Measurements from ENCODE around the gene FAM187B. TPM values are rescaled to one million over a fixed set of nuclear protein-coding genes. Genes with fewer than 3 reads are reported as not detected.

The FAM187B gene
- total and polyA plus RNA-seq, 3 experiments from 2014 or later: not detected

DNA sequence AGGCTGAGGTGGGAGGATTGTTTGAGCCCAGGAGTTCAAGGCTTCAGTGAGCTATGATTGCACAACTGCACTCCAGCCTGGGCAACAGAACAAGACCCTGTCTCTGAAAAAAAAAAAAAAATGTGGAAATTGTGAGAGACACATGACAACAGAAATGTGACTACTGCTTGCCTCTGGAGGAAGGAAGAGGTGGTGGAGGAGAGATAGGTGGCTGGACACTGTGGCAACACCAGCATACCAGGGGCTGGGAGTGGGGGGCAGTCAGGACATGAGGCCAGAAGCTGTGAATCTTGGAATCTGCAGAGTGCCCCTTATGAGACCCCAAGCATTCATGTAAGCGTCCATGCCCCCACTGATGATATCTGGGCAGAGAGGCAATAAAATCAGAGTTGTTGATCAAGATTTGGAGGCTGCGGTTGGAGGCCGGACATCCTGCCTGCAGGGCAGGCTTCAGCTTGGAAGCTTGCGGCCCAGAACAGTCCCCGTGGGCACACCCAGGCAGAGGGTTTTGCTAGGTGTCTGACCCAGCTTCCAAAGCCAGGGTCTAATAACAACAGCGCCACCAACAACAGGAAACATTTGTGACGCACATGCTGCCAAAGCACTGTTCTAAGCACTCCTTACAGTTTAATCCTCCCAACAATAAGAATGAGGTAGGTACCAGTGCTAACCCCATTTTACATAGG is 16.9 kb downstream of the FAM187B start:
- Histone ChIP-seq H3K36me3 (ENCODE audit: insufficient read depth, low read length) (no peaks in the 10 kb centered on the region), H3K27ac (ENCODE audit: low read depth, low read length) (peak overlapping the region; percentile 86), H3K9me3 (ENCODE audit: low read length) (no peaks in the 10 kb centered on the region), H3K4me3 (ENCODE audit: low read length) (peak overlapping the region; percentile 36), H3K27me3 (ENCODE audit: insufficient read depth, low read length, poor library complexity, severe bottlenecking) (no peaks in the 10 kb centered on the region), H3K4me1 (ENCODE audit: insufficient read depth, low read length) (peaks cover 86% of the 10 kb centered on the region)
- Mint-ChIP-seq H3K36me3 (peaks cover 0 to 7% (median 2%) of the 10 kb centered on the region in 3 donors), H3K9me3 (peaks cover 0 to 4% (median 0%) of the 10 kb centered on the region in 5 donors), H3K27me3 (peaks cover 0 to 6% of the 10 kb centered on the region in 2 donors), H3K4me3 (peak overlapping the region; percentile 66 to 89 (median 78)), H3K4me1 (peaks cover 69 to 86% (median 85%) of the 10 kb centered on the region in 3 donors), H3K27ac (peak overlapping the region; percentile 98 to 100 (median 99))
- POLR2A ChIA-PET: interaction anchor here (0.5 to 3.0 kb wide), 16 partner anchors 8 to 368 kb away, joined by 3 to 28 read pairs (median 3); partner anchors contain the start of genes FXYD5, FXYD7 and USF2
- CTCF ChIA-PET: interaction anchor here (0.9 to 1.5 kb wide), 11 partner anchors 11 to 70 kb away, joined by 3 to 9 read pairs (median 4); partner anchors contain the start of gene FXYD5
- peak; percentile 74 to 93 (median 91) for DNase-seq

DNA sequence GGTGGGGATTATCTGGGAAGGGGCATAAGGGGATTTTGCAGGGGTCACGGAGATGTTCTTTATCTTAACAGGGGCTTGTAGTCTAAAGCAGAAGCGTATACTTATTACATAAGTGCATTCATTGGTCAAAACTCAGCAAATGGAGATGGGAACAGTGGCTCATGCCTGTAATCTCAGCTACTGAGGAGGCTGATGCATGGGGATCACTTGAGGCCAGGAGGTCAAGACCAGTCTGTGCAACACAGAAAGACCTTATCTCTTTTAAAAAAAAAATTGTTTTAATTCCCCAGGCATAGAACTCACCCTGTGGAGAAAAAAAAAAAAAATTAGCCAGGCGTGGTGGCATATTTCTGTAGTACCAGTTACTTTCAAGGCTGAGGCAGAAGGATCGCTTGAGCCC is 18.9 kb downstream of the FAM187B start:
- DNase-seq: no peak
- Mint-ChIP-seq H3K4me1 (peaks cover 74 to 87% (median 86%) of the 10 kb centered on the region in 3 donors), H3K9me3 (peaks cover 0 to 4% (median 0%) of the 10 kb centered on the region in 5 donors), H3K27ac (peak overlapping the region; percentile 75 to 99 (median 92)), H3K4me3 (no peak overlapping the region), H3K36me3 (peaks cover 0 to 7% (median 2%) of the 10 kb centered on the region in 3 donors), H3K27me3 (peaks cover 0 to 6% of the 10 kb centered on the region in 2 donors)
- CTCF ChIA-PET: no interaction called here
- Histone ChIP-seq H3K27ac (ENCODE audit: low read depth, low read length) (no peak overlapping the region), H3K4me1 (ENCODE audit: insufficient read depth, low read length) (peaks cover 91% of the 10 kb centered on the region), H3K4me3 (ENCODE audit: low read length) (no peak overlapping the region), H3K36me3 (ENCODE audit: insufficient read depth, low read length) (no peaks in the 10 kb centered on the region), H3K27me3 (ENCODE audit: insufficient read depth, low read length, poor library complexity, severe bottlenecking) (no peaks in the 10 kb centered on the region), H3K9me3 (ENCODE audit: low read length) (no peaks in the 10 kb centered on the region)
- POLR2A ChIA-PET: no interaction called here

DNA sequence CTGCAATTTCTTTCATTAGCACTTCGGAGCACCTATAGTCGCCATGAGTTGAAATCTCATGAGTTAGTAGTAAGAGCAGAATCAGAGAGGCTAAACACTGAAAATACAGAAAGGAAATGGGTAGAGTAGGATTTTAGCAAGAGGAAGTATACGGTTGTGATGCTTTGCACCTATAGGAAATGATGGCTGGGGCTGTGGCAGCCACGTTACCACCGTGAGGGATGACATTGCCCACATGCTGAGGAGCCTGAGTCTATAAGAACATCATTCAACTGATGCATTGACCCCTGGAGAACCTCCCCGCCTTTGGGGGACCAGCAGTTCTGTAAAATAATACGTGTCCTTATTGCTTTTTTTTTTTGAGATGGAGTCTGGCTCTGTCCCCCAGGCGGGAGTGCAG is 20.4 kb downstream of the FAM187B start:
- peaks cover 0 to 6% of the 10 kb centered on the region in 2 donors for H3K27me3 Mint-ChIP-seq
- Histone ChIP-seq H3K36me3 (ENCODE audit: insufficient read depth, low read length) (no peaks in the 10 kb centered on the region), H3K4me1 (ENCODE audit: insufficient read depth, low read length) (peaks cover 91% of the 10 kb centered on the region), H3K27ac (ENCODE audit: low read depth, low read length) (peak overlapping the region; percentile 44), H3K9me3 (ENCODE audit: low read length) (no peaks in the 10 kb centered on the region), H3K27me3 (ENCODE audit: insufficient read depth, low read length, poor library complexity, severe bottlenecking) (no peaks in the 10 kb centered on the region), H3K4me3 (ENCODE audit: low read length) (peak overlapping the region; percentile 16)
- peaks cover 71 to 87% (median 86%) of the 10 kb centered on the region in 3 donors for H3K4me1 Mint-ChIP-seq
- peak overlapping the region in 5 of 7 donors; percentile 1 to 69 (median 44) for H3K4me3 Mint-ChIP-seq
- POLR2A ChIA-PET: no interaction called here
- CTCF ChIA-PET: no interaction called here
- peaks cover 0 to 4% (median 0%) of the 10 kb centered on the region in 5 donors for H3K9me3 Mint-ChIP-seq
- DNase-seq: no peak
- peak overlapping the region; percentile 47 to 99 (median 97) for H3K27ac Mint-ChIP-seq
- H3K36me3 Mint-ChIP-seq: peaks cover 0 to 7% (median 2%) of the 10 kb centered on the region in 3 donors

DNA sequence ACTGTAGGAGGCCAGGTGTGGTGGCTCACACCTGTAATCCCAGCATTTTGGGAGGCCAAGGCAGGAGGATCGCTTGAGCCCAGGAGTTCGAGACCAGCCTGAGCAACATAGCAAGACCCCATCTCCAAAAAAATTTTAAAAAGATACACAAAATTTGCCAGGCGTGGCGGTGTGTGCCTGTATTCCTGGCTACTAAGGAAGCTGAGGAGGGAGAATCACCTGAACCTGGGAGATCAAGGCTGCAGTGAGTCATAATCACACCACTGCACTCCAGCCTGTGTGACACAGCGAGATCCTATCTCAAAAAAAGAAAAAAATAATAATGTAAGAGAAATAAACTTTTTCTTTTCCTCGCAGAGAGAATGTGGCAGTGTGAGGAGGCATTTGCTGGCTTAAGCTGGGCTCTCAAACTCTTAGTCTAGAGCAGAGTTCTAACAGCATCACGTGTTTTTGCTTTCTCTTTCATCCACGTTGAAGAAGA is 21.1 kb downstream of the FAM187B start:
- Histone ChIP-seq H3K27me3 (ENCODE audit: insufficient read depth, low read length, poor library complexity, severe bottlenecking) (no peaks in the 10 kb centered on the region), H3K9me3 (ENCODE audit: low read length) (no peaks in the 10 kb centered on the region), H3K4me1 (ENCODE audit: insufficient read depth, low read length) (peaks cover 84% of the 10 kb centered on the region), H3K4me3 (ENCODE audit: low read length) (no peak overlapping the region), H3K36me3 (ENCODE audit: insufficient read depth, low read length) (no peaks in the 10 kb centered on the region), H3K27ac (ENCODE audit: low read depth, low read length) (peak overlapping the region; percentile 44)
- peak overlapping the region; percentile 91 to 99 (median 98) for H3K27ac Mint-ChIP-seq
- peak; percentile 23 to 58 (median 37) for DNase-seq
- peaks cover 73 to 87% (median 83%) of the 10 kb centered on the region in 3 donors for H3K4me1 Mint-ChIP-seq
- CTCF ChIA-PET: interaction anchor here (1.5 to 1.9 kb wide), 2 partner anchors 9 to 140 kb away, joined by 3 to 7 read pairs; no protein-coding TSS in a partner anchor
- H3K27me3 Mint-ChIP-seq: peaks cover 0 to 5% of the 10 kb centered on the region in 2 donors
- H3K36me3 Mint-ChIP-seq: peaks cover 0 to 7% (median 2%) of the 10 kb centered on the region in 3 donors
- POLR2A ChIA-PET: interaction anchor here (1.0 to 1.8 kb wide), 2 partner anchors 8 to 53 kb away, joined by 3 to 4 read pairs; partner anchors contain the start of gene FXYD5
- H3K4me3 Mint-ChIP-seq: peak overlapping the region in 6 of 7 donors; percentile 19 to 69 (median 46)
- peaks cover 0 to 4% (median 0%) of the 10 kb centered on the region in 5 donors for H3K9me3 Mint-ChIP-seq

DNA sequence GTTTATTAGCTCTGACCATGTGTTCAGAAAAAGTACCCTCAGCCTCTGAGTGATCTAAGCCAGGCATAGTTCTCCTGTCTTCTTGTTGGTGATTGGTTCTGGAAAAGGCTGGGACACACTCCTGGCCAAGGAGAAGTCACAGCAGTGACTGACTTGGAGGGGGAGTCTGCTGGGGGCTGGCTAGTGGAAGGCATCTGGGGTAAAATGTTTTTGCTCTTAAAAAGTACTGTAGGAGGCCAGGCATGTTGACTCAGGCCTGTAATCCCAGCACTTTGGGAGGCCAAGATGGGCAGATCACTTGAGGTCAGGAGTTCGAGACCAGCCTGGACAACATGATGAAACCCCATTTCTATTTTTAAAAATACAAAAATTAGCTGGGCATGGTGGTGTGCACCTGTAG is 21.7 kb downstream of the FAM187B start:
- H3K4me1 Mint-ChIP-seq: peaks cover 67 to 82% (median 77%) of the 10 kb centered on the region in 3 donors
- no peaks in the 10 kb centered on the region for H3K36me3 ChIP-seq (ENCODE audit: insufficient read depth, low read length)
- peak overlapping the region; percentile 91 to 99 (median 98) for H3K27ac Mint-ChIP-seq
- no peak overlapping the region for H3K4me3 ChIP-seq (ENCODE audit: low read length)
- CTCF ChIA-PET: interaction anchor here (0.9 to 1.9 kb wide), 4 partner anchors 9 to 288 kb away, joined by 3 to 7 read pairs (median 3); no protein-coding TSS in a partner anchor
- H3K27ac ChIP-seq (ENCODE audit: low read depth, low read length): peak overlapping the region; percentile 44
- no peak for DNase-seq
- H3K4me3 Mint-ChIP-seq: peak overlapping the region; percentile 3 to 69 (median 57)
- no peaks in the 10 kb centered on the region for H3K27me3 ChIP-seq (ENCODE audit: insufficient read depth, low read length, poor library complexity, severe bottlenecking)
- H3K9me3 ChIP-seq (ENCODE audit: low read length): no peaks in the 10 kb centered on the region
- POLR2A ChIA-PET: interaction anchor here (0.9 to 1.8 kb wide), 3 partner anchors 9 to 53 kb away, joined by 3 to 4 read pairs (median 3); partner anchors contain the start of gene FXYD5
- H3K27me3 Mint-ChIP-seq: peaks cover 0 to 1% of the 10 kb centered on the region in 2 donors
- H3K36me3 Mint-ChIP-seq: peaks cover 0 to 4% (median 0%) of the 10 kb centered on the region in 3 donors
- peaks cover 0 to 4% (median 0%) of the 10 kb centered on the region in 5 donors for H3K9me3 Mint-ChIP-seq
- H3K4me1 ChIP-seq (ENCODE audit: insufficient read depth, low read length): peaks cover 79% of the 10 kb centered on the region

DNA sequence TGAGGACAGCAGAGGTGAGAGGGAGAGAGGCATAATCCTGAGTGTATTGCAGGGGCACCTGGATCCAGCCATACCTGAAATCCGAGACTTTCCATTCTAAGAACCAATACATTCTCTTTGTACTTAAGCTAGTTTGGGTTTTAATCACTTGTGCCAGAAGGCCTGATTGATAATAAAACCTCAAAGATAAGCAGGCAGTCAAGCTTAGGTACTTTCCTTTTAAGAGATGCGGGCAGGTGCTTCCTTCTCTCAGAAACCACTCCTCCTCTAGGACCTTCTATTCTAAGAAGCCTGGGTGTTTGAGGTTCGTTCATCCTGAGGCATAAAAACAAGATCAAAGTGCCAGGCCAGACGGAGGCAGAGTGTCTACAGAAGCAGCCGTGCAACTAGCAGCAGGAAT is 22.2 kb downstream of the FAM187B start:
- Histone ChIP-seq H3K36me3 (ENCODE audit: insufficient read depth, low read length) (no peaks in the 10 kb centered on the region), H3K4me1 (ENCODE audit: insufficient read depth, low read length) (peaks cover 74% of the 10 kb centered on the region), H3K27me3 (ENCODE audit: insufficient read depth, low read length, poor library complexity, severe bottlenecking) (no peaks in the 10 kb centered on the region), H3K9me3 (ENCODE audit: low read length) (no peaks in the 10 kb centered on the region), H3K27ac (ENCODE audit: low read depth, low read length) (peak overlapping the region; percentile 44), H3K4me3 (ENCODE audit: low read length) (peak overlapping the region; percentile 1)
- peaks cover 0 to 4% (median 0%) of the 10 kb centered on the region in 3 donors for H3K36me3 Mint-ChIP-seq
- peak overlapping the region; percentile 91 to 99 (median 98) for H3K27ac Mint-ChIP-seq
- H3K4me3 Mint-ChIP-seq: peak overlapping the region; percentile 3 to 69 (median 61)
- peaks cover 62 to 77% (median 75%) of the 10 kb centered on the region in 3 donors for H3K4me1 Mint-ChIP-seq
- ChIA-PET POLR2A (interaction anchor here (0.7 to 1.8 kb wide), 4 partner anchors 34 to 52 kb away, joined by 3 to 4 read pairs (median 3); partner anchors contain the start of gene FXYD5), CTCF (interaction anchor here (0.9 to 1.9 kb wide), 5 partner anchors 10 to 289 kb away, joined by 3 to 7 read pairs (median 3); no protein-coding TSS in a partner anchor)
- peaks cover 0 to 4% (median 0%) of the 10 kb centered on the region in 5 donors for H3K9me3 Mint-ChIP-seq
- H3K27me3 Mint-ChIP-seq: peaks cover 0 to 1% of the 10 kb centered on the region in 2 donors
- DNase-seq: peak; percentile 34 to 81 (median 74)

DNA sequence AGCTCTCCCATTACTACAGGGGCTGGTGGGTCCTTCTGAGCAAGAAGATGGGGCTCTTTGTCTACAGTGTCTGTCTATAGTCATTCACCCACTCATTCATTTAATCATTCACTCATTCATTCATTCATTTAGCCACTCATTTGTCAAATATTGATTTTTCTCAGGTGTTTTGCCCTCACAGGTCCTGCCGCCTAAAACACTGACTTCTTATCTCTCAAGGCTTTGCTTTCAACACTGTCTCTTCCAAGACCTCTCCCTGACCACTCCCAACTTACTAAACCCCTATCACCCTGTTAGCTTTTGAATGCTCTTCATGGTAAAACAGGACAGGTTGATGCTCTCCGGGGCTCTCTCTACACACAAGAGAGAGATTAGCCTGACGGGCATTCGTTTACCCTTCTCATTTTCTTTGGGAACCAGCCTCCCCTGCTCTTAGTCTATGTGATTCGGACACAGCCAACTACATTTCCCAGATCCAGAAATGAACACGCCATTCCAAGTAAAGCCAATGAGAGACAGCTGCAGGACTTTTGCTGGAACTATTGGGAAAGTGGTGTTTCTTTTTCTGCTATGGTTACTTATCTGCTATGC is 22.7 kb downstream of the FAM187B start:
- Histone ChIP-seq H3K27me3 (ENCODE audit: insufficient read depth, low read length, poor library complexity, severe bottlenecking) (no peaks in the 10 kb centered on the region), H3K9me3 (ENCODE audit: low read length) (no peaks in the 10 kb centered on the region), H3K4me3 (ENCODE audit: low read length) (peak overlapping the region; percentile 1), H3K4me1 (ENCODE audit: insufficient read depth, low read length) (peaks cover 69% of the 10 kb centered on the region), H3K36me3 (ENCODE audit: insufficient read depth, low read length) (no peaks in the 10 kb centered on the region), H3K27ac (ENCODE audit: low read depth, low read length) (peak overlapping the region; percentile 53)
- Mint-ChIP-seq H3K4me1 (peaks cover 60 to 76% (median 74%) of the 10 kb centered on the region in 3 donors), H3K36me3 (peaks cover 0 to 4% (median 0%) of the 10 kb centered on the region in 3 donors), H3K27ac (peak overlapping the region; percentile 91 to 99 (median 98)), H3K27me3 (peaks cover 0 to under 1% of the 10 kb centered on the region in 2 donors), H3K9me3 (peaks cover 0 to 4% (median 0%) of the 10 kb centered on the region in 5 donors), H3K4me3 (peak overlapping the region in 6 of 7 donors; percentile 37 to 69 (median 59))
- POLR2A ChIA-PET: interaction anchor here (0.7 to 1.8 kb wide), 5 partner anchors 35 to 64 kb away, joined by 3 to 4 read pairs (median 3); partner anchors contain the start of gene FXYD5
- CTCF ChIA-PET: interaction anchor here (0.9 to 1.9 kb wide), 6 partner anchors 10 to 289 kb away, joined by 3 to 7 read pairs (median 3); no protein-coding TSS in a partner anchor
- DNase-seq: no peak
